PC-3 (cell line): ENCODE measurements around the gene ZC3H12A.

Source experiments
- EZH2 ChIP-seq: fragments of 300-600 bp; sonication (generic); IDR thresholded peaks from one replicate; pipeline ENCODE4 v1.6.1; 2017; ENCODE audit warnings: antibody characterized with exemption, mild to moderate bottlenecking, low read length; ENCODE audit not compliant: unreplicated experiment
- TF ChIP-seq, protein P1 (sequence below): fragments of 300-600 bp; sonication (generic); conservative IDR thresholded peaks from 2 replicates; pipeline ENCODE4 v1.5.1; 2017; ENCODE audit warnings: antibody characterized with exemption, low read depth, mild to moderate bottlenecking, low read length

- TF ChIP-seq, protein P1, sequence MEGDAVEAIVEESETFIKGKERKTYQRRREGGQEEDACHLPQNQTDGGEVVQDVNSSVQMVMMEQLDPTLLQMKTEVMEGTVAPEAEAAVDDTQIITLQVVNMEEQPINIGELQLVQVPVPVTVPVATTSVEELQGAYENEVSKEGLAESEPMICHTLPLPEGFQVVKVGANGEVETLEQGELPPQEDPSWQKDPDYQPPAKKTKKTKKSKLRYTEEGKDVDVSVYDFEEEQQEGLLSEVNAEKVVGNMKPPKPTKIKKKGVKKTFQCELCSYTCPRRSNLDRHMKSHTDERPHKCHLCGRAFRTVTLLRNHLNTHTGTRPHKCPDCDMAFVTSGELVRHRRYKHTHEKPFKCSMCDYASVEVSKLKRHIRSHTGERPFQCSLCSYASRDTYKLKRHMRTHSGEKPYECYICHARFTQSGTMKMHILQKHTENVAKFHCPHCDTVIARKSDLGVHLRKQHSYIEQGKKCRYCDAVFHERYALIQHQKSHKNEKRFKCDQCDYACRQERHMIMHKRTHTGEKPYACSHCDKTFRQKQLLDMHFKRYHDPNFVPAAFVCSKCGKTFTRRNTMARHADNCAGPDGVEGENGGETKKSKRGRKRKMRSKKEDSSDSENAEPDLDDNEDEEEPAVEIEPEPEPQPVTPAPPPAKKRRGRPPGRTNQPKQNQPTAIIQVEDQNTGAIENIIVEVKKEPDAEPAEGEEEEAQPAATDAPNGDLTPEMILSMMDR = no peak
- TF ChIP-seq EZH2 = no peak
Observed at GRCh38 chr1:37464443-37464842, 9.9 kb upstream of the ZC3H12A start.
